Measurements from ENCODE around the gene PYCR2. TPM values are rescaled to one million over a fixed set of nuclear protein-coding genes. Genes with fewer than 3 reads are reported as not detected.

PYCR2 gene
- total RNA-seq, 2 experiments from 2014 or later, result 24.1 to 26.2 TPM

DNA sequence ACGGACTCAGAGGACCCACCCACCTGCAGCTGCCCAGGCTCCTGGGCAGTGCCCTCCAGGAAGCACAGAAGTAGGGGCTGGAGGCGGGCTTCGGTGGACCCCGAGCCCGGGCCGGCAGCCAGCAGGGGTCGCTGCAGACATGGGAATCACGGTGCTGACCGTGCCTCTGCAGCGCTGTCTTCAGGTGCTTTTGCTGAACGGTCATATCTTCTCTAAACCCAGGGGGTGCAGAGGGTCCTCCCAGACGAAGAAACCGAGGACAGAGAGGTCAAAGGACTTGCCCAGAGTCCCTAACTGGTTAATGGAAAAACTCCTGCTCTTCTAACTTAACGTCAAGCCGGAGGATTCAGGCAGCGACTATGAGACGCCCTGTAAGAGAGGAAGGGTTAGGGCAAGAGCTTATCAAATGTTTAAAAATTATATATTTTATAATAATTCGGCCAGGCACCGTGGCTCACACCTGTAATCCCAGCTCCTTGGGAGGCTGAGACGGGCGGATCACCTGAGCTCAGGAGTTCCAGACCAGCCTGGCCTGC is 38.5 kb upstream of the PYCR2 start:
- DNase-seq (peak; percentile 24 to 70 (median 51)), ATAC-seq (ENCODE audit: poor library complexity) (peak; percentile 55)
- Mint-ChIP-seq H3K27ac (no peak overlapping the region), H3K9me3 (no peaks in the 10 kb centered on the region), H3K4me1 (ENCODE audit: low read depth) (no peaks in the 10 kb centered on the region), H3K36me3 (ENCODE audit: low read depth) (no peaks in the 10 kb centered on the region), H3K27me3 (no peaks in the 10 kb centered on the region), H3K4me3 (no peak overlapping the region)
- Histone ChIP-seq H3K27me3 (ENCODE audit: control insufficient read depth in 1 of 2, insufficient read depth in 2 of 2, low read length in 2 of 2) (peaks cover 0 to 3% of the 10 kb centered on the region in 2 experiments), H3K36me3 (ENCODE audit: insufficient read depth, low read length) (no peaks in the 10 kb centered on the region), H3K27ac (ENCODE audit: low read depth in 1 of 2, low read length in 2 of 2) (no peak overlapping the region), H3K4me1 (ENCODE audit: insufficient read depth, low read length) (peaks cover 4% of the 10 kb centered on the region), H3K4me3 (ENCODE audit: low read length) (no peak overlapping the region), H3K9me3 (ENCODE audit: control insufficient read depth in 1 of 2, insufficient read depth in 1 of 2, low read length in 2 of 2) (no peaks in the 10 kb centered on the region)
- TF ChIP-seq, protein P1, sequence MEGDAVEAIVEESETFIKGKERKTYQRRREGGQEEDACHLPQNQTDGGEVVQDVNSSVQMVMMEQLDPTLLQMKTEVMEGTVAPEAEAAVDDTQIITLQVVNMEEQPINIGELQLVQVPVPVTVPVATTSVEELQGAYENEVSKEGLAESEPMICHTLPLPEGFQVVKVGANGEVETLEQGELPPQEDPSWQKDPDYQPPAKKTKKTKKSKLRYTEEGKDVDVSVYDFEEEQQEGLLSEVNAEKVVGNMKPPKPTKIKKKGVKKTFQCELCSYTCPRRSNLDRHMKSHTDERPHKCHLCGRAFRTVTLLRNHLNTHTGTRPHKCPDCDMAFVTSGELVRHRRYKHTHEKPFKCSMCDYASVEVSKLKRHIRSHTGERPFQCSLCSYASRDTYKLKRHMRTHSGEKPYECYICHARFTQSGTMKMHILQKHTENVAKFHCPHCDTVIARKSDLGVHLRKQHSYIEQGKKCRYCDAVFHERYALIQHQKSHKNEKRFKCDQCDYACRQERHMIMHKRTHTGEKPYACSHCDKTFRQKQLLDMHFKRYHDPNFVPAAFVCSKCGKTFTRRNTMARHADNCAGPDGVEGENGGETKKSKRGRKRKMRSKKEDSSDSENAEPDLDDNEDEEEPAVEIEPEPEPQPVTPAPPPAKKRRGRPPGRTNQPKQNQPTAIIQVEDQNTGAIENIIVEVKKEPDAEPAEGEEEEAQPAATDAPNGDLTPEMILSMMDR (IDR thresholded peaks at IDR 0.05), result peak; percentile 62
- POLR2A ChIA-PET, result no interaction called here
- intact Hi-C loops (cut with DNase I, micrococcal nuclease), result no loop called here
- CTCF ChIA-PET, result no interaction called here

DNA sequence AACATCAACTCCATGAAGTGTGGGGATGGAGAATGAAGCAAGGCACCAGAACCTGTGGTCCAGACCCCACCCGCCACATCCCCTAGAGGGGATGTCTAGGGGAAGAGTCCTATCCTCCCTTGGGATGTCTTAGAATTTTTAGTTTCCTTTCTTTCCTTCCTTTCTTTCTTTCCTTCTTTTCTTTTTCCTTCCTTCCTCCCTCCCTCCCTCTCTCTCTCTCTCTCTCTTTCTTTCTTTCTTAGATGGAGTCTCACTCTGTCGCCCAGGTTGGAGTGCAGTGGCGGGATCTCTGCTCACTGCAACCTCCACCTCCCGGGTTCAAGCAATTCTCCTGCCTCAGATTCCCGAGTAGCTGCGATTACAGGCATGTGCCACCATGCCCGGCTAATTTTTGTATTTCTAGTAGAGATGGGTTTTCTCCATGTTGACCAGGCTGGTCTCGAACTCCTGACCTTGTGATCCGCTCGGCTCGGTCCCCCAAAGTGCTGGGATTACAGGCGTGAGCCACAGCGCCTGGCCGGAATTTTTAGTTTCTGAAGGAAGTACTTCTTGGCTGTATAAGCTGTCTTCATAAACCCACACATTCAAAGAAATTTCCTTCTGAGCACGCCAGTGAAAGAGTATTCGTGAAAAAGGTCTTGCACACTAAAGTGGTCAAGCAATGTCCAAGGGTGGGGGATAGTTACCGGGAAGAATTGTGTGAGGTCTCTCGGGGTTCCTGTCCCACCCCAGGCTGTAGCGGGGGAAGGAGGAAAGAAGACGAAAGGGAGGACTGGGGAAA is 37.8 kb upstream of the PYCR2 start:
- Mint-ChIP-seq H3K4me1 (ENCODE audit: low read depth) (no peaks in the 10 kb centered on the region), H3K27me3 (no peaks in the 10 kb centered on the region), H3K4me3 (no peak overlapping the region), H3K9me3 (no peaks in the 10 kb centered on the region), H3K27ac (no peak overlapping the region), H3K36me3 (ENCODE audit: low read depth) (no peaks in the 10 kb centered on the region)
- ATAC-seq (ENCODE audit: poor library complexity) (no peak), DNase-seq (no peak)
- H3K27ac ChIP-seq (ENCODE audit: low read depth in 1 of 2, low read length in 2 of 2), result no peak overlapping the region
- no peak overlapping the region for H3K4me3 ChIP-seq (ENCODE audit: low read length)
- POLR2A ChIA-PET, result no interaction called here
- H3K9me3 ChIP-seq (ENCODE audit: control insufficient read depth in 1 of 2, insufficient read depth in 1 of 2, low read length in 2 of 2), result no peaks in the 10 kb centered on the region
- TF ChIP-seq, protein P1 (IDR thresholded peaks at IDR 0.05), result no peak
- peaks cover 4% of the 10 kb centered on the region for H3K4me1 ChIP-seq (ENCODE audit: insufficient read depth, low read length)
- intact Hi-C loops (cut with DNase I, micrococcal nuclease), result no loop called here
- no peaks in the 10 kb centered on the region for H3K36me3 ChIP-seq (ENCODE audit: insufficient read depth, low read length)
- peaks cover 0 to 3% of the 10 kb centered on the region in 2 experiments for H3K27me3 ChIP-seq (ENCODE audit: control insufficient read depth in 1 of 2, insufficient read depth in 2 of 2, low read length in 2 of 2)
- CTCF ChIA-PET, result interaction anchor here (1.2 to 1.4 kb wide), 3 partner anchors 14 to 481 kb away, joined by 3 read pairs; partner anchors contain the start of gene SRP9

DNA sequence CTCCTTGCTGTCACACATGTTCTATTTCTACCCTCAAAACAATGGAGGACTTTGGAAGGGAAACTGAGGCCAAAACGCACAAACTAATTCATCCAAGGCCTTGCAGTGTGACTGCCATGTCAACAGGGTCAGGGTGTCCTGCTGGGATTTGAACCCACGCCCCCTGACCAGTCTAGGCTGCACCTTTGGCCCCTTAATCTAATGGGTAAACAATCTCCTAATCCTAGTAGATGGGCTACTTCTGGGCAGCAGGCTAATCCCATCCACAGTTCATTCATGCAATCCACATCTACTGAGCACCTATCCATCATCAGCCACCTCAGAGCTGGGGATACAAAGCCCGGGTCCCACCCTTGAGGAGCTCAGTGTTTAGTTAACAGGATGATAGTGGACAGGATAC is 34.0 kb upstream of the PYCR2 start:
- intact Hi-C loops (cut with DNase I, micrococcal nuclease), result no loop called here
- POLR2A ChIA-PET, result no interaction called here
- peaks cover 0 to 3% of the 10 kb centered on the region in 2 experiments for H3K27me3 ChIP-seq (ENCODE audit: control insufficient read depth in 1 of 2, insufficient read depth in 2 of 2, low read length in 2 of 2)
- Mint-ChIP-seq H3K27ac (no peak overlapping the region), H3K36me3 (ENCODE audit: low read depth) (no peaks in the 10 kb centered on the region), H3K9me3 (no peaks in the 10 kb centered on the region), H3K27me3 (peaks cover 5% of the 10 kb centered on the region), H3K4me3 (no peak overlapping the region), H3K4me1 (ENCODE audit: low read depth) (no peaks in the 10 kb centered on the region)
- no peak overlapping the region for H3K4me3 ChIP-seq (ENCODE audit: low read length)
- H3K27ac ChIP-seq (ENCODE audit: low read depth in 1 of 2, low read length in 2 of 2), result no peak overlapping the region
- TF ChIP-seq, protein P1 (IDR thresholded peaks at IDR 0.05), result no peak
- no peaks in the 10 kb centered on the region for H3K9me3 ChIP-seq (ENCODE audit: control insufficient read depth in 1 of 2, insufficient read depth in 1 of 2, low read length in 2 of 2)
- CTCF ChIA-PET, result no interaction called here
- ATAC-seq (ENCODE audit: poor library complexity) (no peak), DNase-seq (no peak)
- H3K4me1 ChIP-seq (ENCODE audit: insufficient read depth, low read length), result peaks cover 4% of the 10 kb centered on the region
- no peaks in the 10 kb centered on the region for H3K36me3 ChIP-seq (ENCODE audit: insufficient read depth, low read length)
